Astrocyte (in vitro differentiated cells and primary cell): ENCODE results near the gene UGT1A8.

Experiments
- EZH2 ChIP-seq: IDR thresholded peaks from 2 replicates; pipeline ENCODE4 v1.6.1; 2012; ENCODE audit warnings: mild to moderate bottlenecking, low read length, inconsistent platforms; ENCODE audit not compliant: insufficient read depth
- TF ChIP-seq, protein P1 (sequence below): IDR thresholded peaks from 2 replicates; pipeline ENCODE4 v1.5.1; 2011; ENCODE audit warnings: low read depth, mild to moderate bottlenecking, inconsistent platforms, low read length, moderate library complexity; ENCODE audit not compliant: insufficient read depth

DNA sequence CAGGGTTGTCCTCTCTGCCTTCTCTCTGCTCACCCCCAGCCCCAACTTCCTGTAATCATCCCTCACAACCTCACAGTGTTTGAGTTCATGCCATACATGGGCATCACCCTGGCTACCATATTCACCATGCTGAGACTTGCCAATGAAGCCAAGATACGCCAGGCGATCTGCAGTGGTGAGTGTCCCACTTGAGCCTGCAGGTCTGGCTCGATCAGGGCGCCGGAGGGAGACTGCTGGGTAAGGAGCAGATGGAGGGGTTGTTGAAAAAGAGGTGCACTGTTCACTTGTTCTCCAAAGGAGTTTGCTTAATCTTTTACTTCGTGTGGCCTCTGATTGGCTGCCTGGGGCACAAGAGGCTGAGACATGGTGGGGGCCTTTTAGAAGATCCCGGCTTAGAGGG, 175.3 kb downstream of the UGT1A8 start:
- TF ChIP-seq, protein P1, sequence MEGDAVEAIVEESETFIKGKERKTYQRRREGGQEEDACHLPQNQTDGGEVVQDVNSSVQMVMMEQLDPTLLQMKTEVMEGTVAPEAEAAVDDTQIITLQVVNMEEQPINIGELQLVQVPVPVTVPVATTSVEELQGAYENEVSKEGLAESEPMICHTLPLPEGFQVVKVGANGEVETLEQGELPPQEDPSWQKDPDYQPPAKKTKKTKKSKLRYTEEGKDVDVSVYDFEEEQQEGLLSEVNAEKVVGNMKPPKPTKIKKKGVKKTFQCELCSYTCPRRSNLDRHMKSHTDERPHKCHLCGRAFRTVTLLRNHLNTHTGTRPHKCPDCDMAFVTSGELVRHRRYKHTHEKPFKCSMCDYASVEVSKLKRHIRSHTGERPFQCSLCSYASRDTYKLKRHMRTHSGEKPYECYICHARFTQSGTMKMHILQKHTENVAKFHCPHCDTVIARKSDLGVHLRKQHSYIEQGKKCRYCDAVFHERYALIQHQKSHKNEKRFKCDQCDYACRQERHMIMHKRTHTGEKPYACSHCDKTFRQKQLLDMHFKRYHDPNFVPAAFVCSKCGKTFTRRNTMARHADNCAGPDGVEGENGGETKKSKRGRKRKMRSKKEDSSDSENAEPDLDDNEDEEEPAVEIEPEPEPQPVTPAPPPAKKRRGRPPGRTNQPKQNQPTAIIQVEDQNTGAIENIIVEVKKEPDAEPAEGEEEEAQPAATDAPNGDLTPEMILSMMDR: no peak
- no peak for TF ChIP-seq EZH2
